H1 (cell line): ENCODE data around the gene DEAF1. TPM values are rescaled to one million over a fixed set of nuclear protein-coding genes. Genes with fewer than 3 reads are reported as not detected.

ENCODE experiments used
- CTCF ChIA-PET: fragments of 300-600 bp; sonication (Branson Sonifier 250); formaldehyde crosslinking; loops from one replicate; lab custom pipeline; 2021; ENCODE audit not compliant: partially characterized antibody; lab: Charles Lee
- POLR2A ChIA-PET: fragments of 300-600 bp; sonication (Branson Sonifier 250); formaldehyde crosslinking; loops from one replicate; lab custom pipeline; 2021; ENCODE audit warnings: inconsistent platforms; ENCODE audit not compliant: partially characterized antibody; lab: Charles Lee
- DNase-seq, 2 experiments: peaks; one replicate each; pipeline versions ENCODE4 v3.0.0 to v3.0.0-alpha.2; 2010 to 2022; ENCODE audit warnings: low spot score in 2 of 2, low read depth in 1 of 2, mixed read lengths in 1 of 2
- FAIRE-seq: peaks from 2 replicates; lab custom pipeline; 2011; peaks lifted over from hg19 to GRCh38; lab: Jason Lieb, UNC
- H2AFZ ChIP-seq: 2 replicates; pipeline ENCODE4 v1.8.1; 2012; ENCODE audit warnings: low read length, inconsistent platforms
- H2AK5ac ChIP-seq: 2 replicates; pipeline ENCODE4 v1.6.1; 2013; ENCODE audit warnings: low read depth, low read length
- H2BK120ac ChIP-seq: replicated peaks from 2 replicates; pipeline ENCODE3; 2013; ENCODE audit warnings: low read depth, low read length, inconsistent platforms
- H2BK12ac ChIP-seq: 2 replicates; pipeline ENCODE4 v1.6.1; 2013; ENCODE audit warnings: low read depth, low read length
- H2BK15ac ChIP-seq: 2 replicates; pipeline ENCODE4 v1.6.1; 2013; ENCODE audit warnings: low read length
- H2BK20ac ChIP-seq: 2 replicates; pipeline ENCODE4 v1.6.1; 2013; ENCODE audit warnings: low read length
- H2BK5ac ChIP-seq: 2 replicates; pipeline ENCODE4 v1.6.1; 2013; ENCODE audit warnings: low read depth, low read length
- H3K14ac ChIP-seq: 2 replicates; pipeline ENCODE4 v1.6.1; 2013; ENCODE audit warnings: inconsistent platforms; ENCODE audit not compliant: insufficient read length
- H3K18ac ChIP-seq: 2 replicates; pipeline ENCODE4 v1.6.1; 2013; ENCODE audit warnings: low read length; ENCODE audit errors: extremely low read depth
- H3K23ac ChIP-seq: 2 replicates; pipeline ENCODE4 v1.6.1; 2013; ENCODE audit warnings: inconsistent platforms; ENCODE audit not compliant: insufficient read length
- H3K23me2 ChIP-seq: 2 replicates; pipeline ENCODE4 v1.6.1; 2013; ENCODE audit warnings: low read depth, low read length
- H3K27ac ChIP-seq: 2 replicates; pipeline ENCODE4 v1.6.1; 2011; ENCODE audit warnings: low read depth, low read length, inconsistent platforms
- H3K27me3 ChIP-seq, 4 experiments: replicated peaks in 1 of 4; 1 replicate in 1 of 4; 2 replicates in 3 of 4; pipeline versions ENCODE4 v1.6.1 to v1.8.1; 2011 to 2013; ENCODE audit warnings: low read length in 3 of 4, mild to moderate bottlenecking in 3 of 4, inconsistent platforms in 2 of 4, mixed read lengths in 2 of 4, moderate library complexity in 1 of 4; ENCODE audit not compliant: control insufficient read depth in 3 of 4, insufficient read depth in 3 of 4; ENCODE audit errors: extremely low read depth in 1 of 4
- H3K36me3 ChIP-seq, 4 experiments: 2 replicates each; pipeline versions ENCODE4 v1.6.1 to v1.8.1; 2011 to 2013; ENCODE audit warnings: mild to moderate bottlenecking in 4 of 4, low read length in 3 of 4, moderate library complexity in 2 of 4, control low read depth in 1 of 4, inconsistent platforms in 1 of 4; ENCODE audit not compliant: insufficient read depth in 4 of 4, control insufficient read depth in 2 of 4
- H3K4ac ChIP-seq: replicated peaks from 2 replicates; pipeline ENCODE3; 2013; ENCODE audit warnings: low read length, low read depth, mixed read lengths, inconsistent platforms; ENCODE audit not compliant: insufficient read length
- H3K4me1 ChIP-seq, 4 experiments: replicated peaks in 1 of 4; 1 replicate in 1 of 4; 2 replicates in 3 of 4; pipeline versions ENCODE4 v1.6.1 to v1.8.1; 2011 to 2013; ENCODE audit warnings: low read length in 3 of 4, inconsistent platforms in 2 of 4, mixed read lengths in 1 of 4; ENCODE audit not compliant: insufficient read depth in 4 of 4, control insufficient read depth in 3 of 4
- H3K4me2 ChIP-seq, 2 experiments: 2 replicates each; pipeline versions ENCODE4 v1.6.1 to v1.8.1; 2011 to 2013; ENCODE audit warnings: low read depth in 2 of 2, low read length in 2 of 2, control low read depth in 1 of 2, inconsistent platforms in 1 of 2, mild to moderate bottlenecking in 1 of 2; ENCODE audit not compliant: insufficient read depth in 1 of 2
- H3K4me3 ChIP-seq, 4 experiments: fragments of 200-600, 300-600 bp in 1 of 4; sonication (generic), shearing (Covaris generic), sonication (Bioruptor Twin) in 1 of 4; 2 replicates each; pipeline versions ENCODE4 v1.5.1 to v1.8.1; 2011 to 2016; ENCODE audit warnings: low read length in 4 of 4, low read depth in 3 of 4, control low read depth in 2 of 4, inconsistent platforms in 2 of 4, mild to moderate bottlenecking in 2 of 4, mixed read lengths in 1 of 4, moderate library complexity in 1 of 4; ENCODE audit not compliant: insufficient read depth in 2 of 4; ENCODE audit errors: extremely low read depth in 1 of 4
- H3K56ac ChIP-seq: replicated peaks from 2 replicates; pipeline ENCODE3; 2013; ENCODE audit warnings: low read depth, mild to moderate bottlenecking, mixed read lengths, low read length, inconsistent platforms; ENCODE audit not compliant: insufficient read length
- H3K79me1 ChIP-seq: 2 replicates; pipeline ENCODE4 v1.6.1; 2013; ENCODE audit warnings: low read depth, low read length, control low read depth
- H3K79me2 ChIP-seq, 2 experiments: 2 replicates each; pipeline versions ENCODE4 v1.6.1 to v1.8.1; 2012 to 2013; ENCODE audit warnings: low read length in 2 of 2, mild to moderate bottlenecking in 2 of 2, inconsistent platforms in 1 of 2; ENCODE audit not compliant: insufficient read depth in 2 of 2, control insufficient read depth in 1 of 2
- H3K9ac ChIP-seq, 4 experiments: replicated peaks in 1 of 4; 1 replicate in 1 of 4; 2 replicates in 3 of 4; pipeline versions ENCODE4 v1.6.1 to v1.8.1; 2011 to 2013; ENCODE audit warnings: low read depth in 3 of 4, low read length in 3 of 4, control low read depth in 2 of 4, mild to moderate bottlenecking in 2 of 4, moderate library complexity in 2 of 4, inconsistent platforms in 1 of 4; ENCODE audit errors: extremely low read depth in 1 of 4
- H3K9me3 ChIP-seq, 2 experiments: 2 replicates each; pipeline versions ENCODE4 v1.6.1 to v1.8.1; 2012 to 2013; ENCODE audit warnings: mild to moderate bottlenecking in 2 of 2, moderate library complexity in 2 of 2, control low read depth in 1 of 2, inconsistent platforms in 1 of 2, low read depth in 1 of 2, low read length in 1 of 2, mixed read lengths in 1 of 2; ENCODE audit not compliant: insufficient read depth in 2 of 2
- H4K20me1 ChIP-seq, 2 experiments: replicated peaks in 1 of 2; 2 replicates each; pipeline versions ENCODE3 to v1.8.1; 2011 to 2013; ENCODE audit warnings: inconsistent platforms in 2 of 2, low read length in 2 of 2, mild to moderate bottlenecking in 1 of 2; ENCODE audit not compliant: insufficient read depth in 2 of 2, control insufficient read depth in 1 of 2
- H4K5ac ChIP-seq: 2 replicates; pipeline ENCODE4 v1.6.1; 2013; ENCODE audit warnings: low read length, low read depth, mixed read lengths, inconsistent platforms; ENCODE audit not compliant: insufficient read length
- H4K8ac ChIP-seq: 2 replicates; pipeline ENCODE4 v1.8.0; 2013; ENCODE audit warnings: mild to moderate bottlenecking, moderate library complexity, low read length, inconsistent platforms; ENCODE audit not compliant: insufficient read depth; ENCODE audit errors: extremely low read depth
- H4K91ac ChIP-seq: replicated peaks from 2 replicates; pipeline ENCODE3; 2013; ENCODE audit warnings: low read length, mixed read lengths, inconsistent platforms; ENCODE audit not compliant: insufficient read length
- CREB1 ChIP-seq: IDR thresholded peaks from 2 replicates; pipeline ENCODE4 v1.6.1; 2012; ENCODE audit warnings: inconsistent platforms
- WGBS, 2 experiments: shearing (Covaris generic) in 1 of 2; methylation state at CpG; one replicate each; pipeline versions ENCODE4 v1.1.6 to v1.1.7; 2013 to 2015; ENCODE audit warnings: low lambda C conversion rate in 2 of 2, mixed read lengths in 2 of 2, inconsistent platforms in 1 of 2, low coverage in 1 of 2, missing lambda C conversion rate in 1 of 2; ENCODE audit not compliant: insufficient replicate concordance in 2 of 2, insufficient coverage in 1 of 2, insufficient read length in 1 of 2; ENCODE audit errors: extremely low coverage in 1 of 2, missing lambda C conversion rate in 1 of 2; 5-methylcytosine and 5-hydroxymethylcytosine counted together
- polyA plus RNA-seq, 7 experiments: library from polyadenylated mRNA; depleted of rRNA in 3 of 7; stranded (reverse) in 5 of 7; unstranded in 2 of 7; fragments of >200 nt in 5 of 7; fragments of 200-250 nt in 2 of 7; gene quantifications; 1 replicate in 5 of 7; 2 replicates in 1 of 7; 4 replicates in 1 of 7; pipeline versions ENCODE4 v1.2.1 to v1.2.3, GENCODE V29; 2011 to 2013; ENCODE audit warnings: missing spikeins in 2 of 7, mixed read lengths in 2 of 7
- total RNA-seq: library from RNA; stranded (reverse); fragmentation: NEBNext Ultra II Directional; extraction: Animal tissue kit (Norgen Biotek cat#: 25700); gene quantifications from 2 replicates; pipeline ENCODE4 v1.2.1, GENCODE V29; 2021

The DEAF1 gene
- total and polyA plus RNA-seq, 2 of the 8 experiments (the other 6 are each of a cell fraction or from before 2014, with no cell fraction given): 47.3 to 58.4 TPM

DNA sequence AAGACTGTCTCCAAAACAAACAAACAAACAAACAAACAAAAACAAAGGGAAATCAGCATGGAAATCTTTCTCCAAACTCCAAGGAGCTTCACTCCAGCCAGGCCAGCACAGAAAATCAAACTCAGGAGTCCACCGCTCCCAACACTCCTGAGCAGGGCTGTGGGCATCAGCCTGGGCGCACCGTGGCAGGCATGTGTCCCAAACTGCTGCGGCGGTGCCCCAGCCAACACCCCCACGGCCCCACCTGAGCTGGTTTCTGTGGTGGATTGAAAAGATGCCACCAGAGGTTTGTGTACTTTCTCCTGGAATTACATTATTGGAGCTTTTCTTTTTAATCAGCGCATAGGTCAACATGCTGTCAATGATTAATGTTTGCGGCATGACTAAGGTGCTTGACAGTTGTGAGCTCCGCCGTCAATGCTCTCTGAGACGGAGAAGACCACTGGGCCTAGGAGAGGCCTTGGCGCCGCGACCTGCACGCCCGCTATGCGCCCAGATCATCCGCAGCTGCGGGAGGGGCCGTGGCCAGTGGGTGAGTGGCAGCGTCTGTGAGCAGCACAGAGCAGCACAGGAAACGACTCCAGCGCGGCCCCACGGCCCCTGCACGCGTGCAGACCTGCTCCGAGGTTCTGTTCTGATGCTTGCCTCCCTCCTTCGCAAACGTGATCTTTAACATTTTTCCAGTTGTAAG, 39.8 kb downstream of the DEAF1 start:
- Histone ChIP-seq H3K18ac (no peak overlapping the region), H3K27ac (no peak overlapping the region), H2BK20ac (no peak overlapping the region), H3K23me2 (no peaks in the 10 kb centered on the region), H3K4me1 (no peaks in the 10 kb centered on the region), H3K36me3 (peaks cover 0 to 20% (median 10%) of the 10 kb centered on the region in 4 experiments; a peak in 7 of 8 replicates), H4K8ac (no peak overlapping the region), H3K56ac (no peak overlapping the region), H2BK15ac (no peak overlapping the region), H2BK5ac (no peak overlapping the region), H3K14ac (no peak overlapping the region), H4K20me1 (no peaks in the 10 kb centered on the region), H4K5ac (no peak overlapping the region), H3K4me3 (no peak overlapping the region), H3K9me3 (no peaks in the 10 kb centered on the region), H3K27me3 (no peaks in the 10 kb centered on the region), H2BK12ac (no peak overlapping the region), H3K79me2 (no peaks in the 10 kb centered on the region), H2AFZ (no peak overlapping the region), H4K91ac (no peak overlapping the region), H3K79me1 (no peaks in the 10 kb centered on the region), H3K4me2 (no peak overlapping the region), H2AK5ac (no peak overlapping the region), H2BK120ac (no peak overlapping the region), H3K23ac (no peak overlapping the region), H3K4ac (no peak overlapping the region), H3K9ac (no peak overlapping the region)
- CTCF ChIA-PET: interaction anchor here (0.7 to 2.2 kb wide), 13 partner anchors 10 to 108 kb away, joined by 3 to 11 read pairs (median 4); no protein-coding TSS in a partner anchor
- TF ChIP-seq CREB1: no peak
- WGBS, 2 experiments: 94% methylated on average over 30 of the region's 30 CpGs; no CpG with 5 or more reads in 1 of the 2 experiments
- POLR2A ChIA-PET: interaction anchor here (0.6 to 4.0 kb wide), 9 partner anchors 8 to 154 kb away, joined by 3 to 19 read pairs (median 4); partner anchors contain the start of gene TALDO1
- FAIRE-seq (no peak), DNase-seq (no peak)
